H1 (cell line): ENCODE measurements around the gene GLP1R. TPM values are rescaled to one million over a fixed set of nuclear protein-coding genes. Genes with fewer than 3 reads are reported as not detected.

Experiments
- CTCF ChIA-PET: fragments of 300-600 bp; sonication (Branson Sonifier 250); formaldehyde crosslinking; loops from one replicate; lab custom pipeline; 2021; ENCODE audit not compliant: partially characterized antibody; lab: Charles Lee
- POLR2A ChIA-PET: fragments of 300-600 bp; sonication (Branson Sonifier 250); formaldehyde crosslinking; loops from one replicate; lab custom pipeline; 2021; ENCODE audit warnings: inconsistent platforms; ENCODE audit not compliant: partially characterized antibody; lab: Charles Lee
- DNase-seq, 2 experiments: peaks; one replicate each; pipeline versions ENCODE4 v3.0.0 to v3.0.0-alpha.2; 2010 to 2022; ENCODE audit warnings: low spot score in 2 of 2, low read depth in 1 of 2, mixed read lengths in 1 of 2
- FAIRE-seq: peaks from 2 replicates; lab custom pipeline; 2011; peaks lifted over from hg19 to GRCh38; lab: Jason Lieb, UNC
- H2AFZ ChIP-seq: 2 replicates; pipeline ENCODE4 v1.8.1; 2012; ENCODE audit warnings: low read length, inconsistent platforms
- H2AK5ac ChIP-seq: 2 replicates; pipeline ENCODE4 v1.6.1; 2013; ENCODE audit warnings: low read depth, low read length
- H2BK120ac ChIP-seq: replicated peaks from 2 replicates; pipeline ENCODE3; 2013; ENCODE audit warnings: low read depth, low read length, inconsistent platforms
- H2BK12ac ChIP-seq: 2 replicates; pipeline ENCODE4 v1.6.1; 2013; ENCODE audit warnings: low read depth, low read length
- H2BK15ac ChIP-seq: 2 replicates; pipeline ENCODE4 v1.6.1; 2013; ENCODE audit warnings: low read length
- H2BK20ac ChIP-seq: 2 replicates; pipeline ENCODE4 v1.6.1; 2013; ENCODE audit warnings: low read length
- H2BK5ac ChIP-seq: 2 replicates; pipeline ENCODE4 v1.6.1; 2013; ENCODE audit warnings: low read depth, low read length
- H3K14ac ChIP-seq: 2 replicates; pipeline ENCODE4 v1.6.1; 2013; ENCODE audit warnings: inconsistent platforms; ENCODE audit not compliant: insufficient read length
- H3K18ac ChIP-seq: 2 replicates; pipeline ENCODE4 v1.6.1; 2013; ENCODE audit warnings: low read length; ENCODE audit errors: extremely low read depth
- H3K23ac ChIP-seq: 2 replicates; pipeline ENCODE4 v1.6.1; 2013; ENCODE audit warnings: inconsistent platforms; ENCODE audit not compliant: insufficient read length
- H3K23me2 ChIP-seq: 2 replicates; pipeline ENCODE4 v1.6.1; 2013; ENCODE audit warnings: low read depth, low read length
- H3K27ac ChIP-seq: 2 replicates; pipeline ENCODE4 v1.6.1; 2011; ENCODE audit warnings: low read depth, low read length, inconsistent platforms
- H3K27me3 ChIP-seq, 4 experiments: replicated peaks in 1 of 4; 1 replicate in 1 of 4; 2 replicates in 3 of 4; pipeline versions ENCODE4 v1.6.1 to v1.8.1; 2011 to 2013; ENCODE audit warnings: low read length in 3 of 4, mild to moderate bottlenecking in 3 of 4, inconsistent platforms in 2 of 4, mixed read lengths in 2 of 4, moderate library complexity in 1 of 4; ENCODE audit not compliant: control insufficient read depth in 3 of 4, insufficient read depth in 3 of 4; ENCODE audit errors: extremely low read depth in 1 of 4
- H3K36me3 ChIP-seq, 4 experiments: 2 replicates each; pipeline versions ENCODE4 v1.6.1 to v1.8.1; 2011 to 2013; ENCODE audit warnings: mild to moderate bottlenecking in 4 of 4, low read length in 3 of 4, moderate library complexity in 2 of 4, control low read depth in 1 of 4, inconsistent platforms in 1 of 4; ENCODE audit not compliant: insufficient read depth in 4 of 4, control insufficient read depth in 2 of 4
- H3K4ac ChIP-seq: replicated peaks from 2 replicates; pipeline ENCODE3; 2013; ENCODE audit warnings: low read length, low read depth, mixed read lengths, inconsistent platforms; ENCODE audit not compliant: insufficient read length
- H3K4me1 ChIP-seq, 4 experiments: replicated peaks in 1 of 4; 1 replicate in 1 of 4; 2 replicates in 3 of 4; pipeline versions ENCODE4 v1.6.1 to v1.8.1; 2011 to 2013; ENCODE audit warnings: low read length in 3 of 4, inconsistent platforms in 2 of 4, mixed read lengths in 1 of 4; ENCODE audit not compliant: insufficient read depth in 4 of 4, control insufficient read depth in 3 of 4
- H3K4me2 ChIP-seq, 2 experiments: 2 replicates each; pipeline versions ENCODE4 v1.6.1 to v1.8.1; 2011 to 2013; ENCODE audit warnings: low read depth in 2 of 2, low read length in 2 of 2, control low read depth in 1 of 2, inconsistent platforms in 1 of 2, mild to moderate bottlenecking in 1 of 2; ENCODE audit not compliant: insufficient read depth in 1 of 2
- H3K4me3 ChIP-seq, 4 experiments: fragments of 200-600, 300-600 bp in 1 of 4; sonication (generic), shearing (Covaris generic), sonication (Bioruptor Twin) in 1 of 4; 2 replicates each; pipeline versions ENCODE4 v1.5.1 to v1.8.1; 2011 to 2016; ENCODE audit warnings: low read length in 4 of 4, low read depth in 3 of 4, control low read depth in 2 of 4, inconsistent platforms in 2 of 4, mild to moderate bottlenecking in 2 of 4, mixed read lengths in 1 of 4, moderate library complexity in 1 of 4; ENCODE audit not compliant: insufficient read depth in 2 of 4; ENCODE audit errors: extremely low read depth in 1 of 4
- H3K56ac ChIP-seq: replicated peaks from 2 replicates; pipeline ENCODE3; 2013; ENCODE audit warnings: low read depth, mild to moderate bottlenecking, mixed read lengths, low read length, inconsistent platforms; ENCODE audit not compliant: insufficient read length
- H3K79me1 ChIP-seq: 2 replicates; pipeline ENCODE4 v1.6.1; 2013; ENCODE audit warnings: low read depth, low read length, control low read depth
- H3K79me2 ChIP-seq, 2 experiments: 2 replicates each; pipeline versions ENCODE4 v1.6.1 to v1.8.1; 2012 to 2013; ENCODE audit warnings: low read length in 2 of 2, mild to moderate bottlenecking in 2 of 2, inconsistent platforms in 1 of 2; ENCODE audit not compliant: insufficient read depth in 2 of 2, control insufficient read depth in 1 of 2
- H3K9ac ChIP-seq, 4 experiments: replicated peaks in 1 of 4; 1 replicate in 1 of 4; 2 replicates in 3 of 4; pipeline versions ENCODE4 v1.6.1 to v1.8.1; 2011 to 2013; ENCODE audit warnings: low read depth in 3 of 4, low read length in 3 of 4, control low read depth in 2 of 4, mild to moderate bottlenecking in 2 of 4, moderate library complexity in 2 of 4, inconsistent platforms in 1 of 4; ENCODE audit errors: extremely low read depth in 1 of 4
- H3K9me3 ChIP-seq, 2 experiments: 2 replicates each; pipeline versions ENCODE4 v1.6.1 to v1.8.1; 2012 to 2013; ENCODE audit warnings: mild to moderate bottlenecking in 2 of 2, moderate library complexity in 2 of 2, control low read depth in 1 of 2, inconsistent platforms in 1 of 2, low read depth in 1 of 2, low read length in 1 of 2, mixed read lengths in 1 of 2; ENCODE audit not compliant: insufficient read depth in 2 of 2
- H4K20me1 ChIP-seq, 2 experiments: replicated peaks in 1 of 2; 2 replicates each; pipeline versions ENCODE3 to v1.8.1; 2011 to 2013; ENCODE audit warnings: inconsistent platforms in 2 of 2, low read length in 2 of 2, mild to moderate bottlenecking in 1 of 2; ENCODE audit not compliant: insufficient read depth in 2 of 2, control insufficient read depth in 1 of 2
- H4K5ac ChIP-seq: 2 replicates; pipeline ENCODE4 v1.6.1; 2013; ENCODE audit warnings: low read length, low read depth, mixed read lengths, inconsistent platforms; ENCODE audit not compliant: insufficient read length
- H4K8ac ChIP-seq: 2 replicates; pipeline ENCODE4 v1.8.0; 2013; ENCODE audit warnings: mild to moderate bottlenecking, moderate library complexity, low read length, inconsistent platforms; ENCODE audit not compliant: insufficient read depth; ENCODE audit errors: extremely low read depth
- H4K91ac ChIP-seq: replicated peaks from 2 replicates; pipeline ENCODE3; 2013; ENCODE audit warnings: low read length, mixed read lengths, inconsistent platforms; ENCODE audit not compliant: insufficient read length
- CREB1 ChIP-seq: IDR thresholded peaks from 2 replicates; pipeline ENCODE4 v1.6.1; 2012; ENCODE audit warnings: inconsistent platforms
- EZH2 ChIP-seq: fragments of 200-600 bp; sonication (generic); IDR thresholded peaks from 2 replicates; pipeline ENCODE4 v1.7.1; 2012; ENCODE audit warnings: low read depth, mild to moderate bottlenecking, moderate library complexity, low read length, inconsistent platforms; ENCODE audit not compliant: severe bottlenecking
- HDAC2 ChIP-seq, 2 experiments: fragments of 300-600 bp in 1 of 2; sonication (generic) in 1 of 2; IDR thresholded peaks; 2 replicates each; pipeline ENCODE4 v1.6.1; 2011 to 2012; ENCODE audit warnings: low read depth in 2 of 2, low read length in 2 of 2, mild to moderate bottlenecking in 2 of 2, moderate library complexity in 2 of 2, borderline replicate concordance in 1 of 2, inconsistent platforms in 1 of 2
- HDAC6 ChIP-seq: IDR thresholded peaks from one replicate; pipeline ENCODE4 v1.7.1; 2012; ENCODE audit warnings: low read depth, mild to moderate bottlenecking, inconsistent platforms, low read length, moderate library complexity
- MAFK ChIP-seq: IDR thresholded peaks from 2 replicates; pipeline ENCODE4 v1.6.1; 2012; ENCODE audit warnings: low read depth, mild to moderate bottlenecking, improper control_type of control experiment, low read length
- RAD21 ChIP-seq, 2 experiments: IDR thresholded peaks in 1 of 2; conservative IDR thresholded peaks in 1 of 2; 2 replicates each; pipeline ENCODE4 v1.6.1; 2011; ENCODE audit warnings: low read depth in 2 of 2, low read length in 2 of 2, improper control_type of control experiment in 1 of 2, inconsistent platforms in 1 of 2, mild to moderate bottlenecking in 1 of 2, moderate library complexity in 1 of 2
- SAP30 ChIP-seq: fragments of 300-600 bp; sonication (generic); IDR thresholded peaks from 2 replicates; pipeline ENCODE4 v1.7.1; 2012; ENCODE audit warnings: low read length, moderate library complexity, mild to moderate bottlenecking, inconsistent platforms; ENCODE audit not compliant: insufficient read depth, insufficient replicate concordance
- SIX5 ChIP-seq: IDR thresholded peaks from 2 replicates; pipeline ENCODE4 v1.6.1; 2011; ENCODE audit warnings: mild to moderate bottlenecking, low read depth, low read length
- WGBS, 2 experiments: shearing (Covaris generic) in 1 of 2; methylation state at CpG; one replicate each; pipeline versions ENCODE4 v1.1.6 to v1.1.7; 2013 to 2015; ENCODE audit warnings: low lambda C conversion rate in 2 of 2, mixed read lengths in 2 of 2, inconsistent platforms in 1 of 2, low coverage in 1 of 2, missing lambda C conversion rate in 1 of 2; ENCODE audit not compliant: insufficient replicate concordance in 2 of 2, insufficient coverage in 1 of 2, insufficient read length in 1 of 2; ENCODE audit errors: extremely low coverage in 1 of 2, missing lambda C conversion rate in 1 of 2; 5-methylcytosine and 5-hydroxymethylcytosine counted together
- polyA plus RNA-seq, 7 experiments: library from polyadenylated mRNA; depleted of rRNA in 3 of 7; stranded (reverse) in 5 of 7; unstranded in 2 of 7; fragments of >200 nt in 5 of 7; fragments of 200-250 nt in 2 of 7; gene quantifications; 1 replicate in 5 of 7; 2 replicates in 1 of 7; 4 replicates in 1 of 7; pipeline versions ENCODE4 v1.2.1 to v1.2.3, GENCODE V29; 2011 to 2013; ENCODE audit warnings: missing spikeins in 2 of 7, mixed read lengths in 2 of 7
- total RNA-seq: library from RNA; stranded (reverse); fragmentation: NEBNext Ultra II Directional; extraction: Animal tissue kit (Norgen Biotek cat#: 25700); gene quantifications from 2 replicates; pipeline ENCODE4 v1.2.1, GENCODE V29; 2021
- TF ChIP-seq, protein P1 (sequence below): IDR thresholded peaks from 2 replicates; pipeline ENCODE4 v1.6.1; 2012; ENCODE audit warnings: inconsistent platforms

GLP1R gene
- total and polyA plus RNA-seq, 2 of the 8 experiments (the other 6 are each of a cell fraction or from before 2014, with no cell fraction given): 2.6 to 2.7 TPM

GRCh38 chr6:39088331-39088730, 39.8 kb downstream of the GLP1R start:
- peaks cover 10 to 35% (median 12%) of the 10 kb centered on the region in 4 experiments for H3K4me1 ChIP-seq
- ChIA-PET CTCF (interaction anchor here (0.6 to 12.5 kb wide), 40 partner anchors 13 to 242 kb away, joined by 3 to 153 read pairs (median 4); no protein-coding TSS in a partner anchor), POLR2A (interaction anchor here (0.9 kb wide), 1 partner anchor 38 kb away, joined by 3 read pairs; no protein-coding TSS in a partner anchor)
- H3K14ac ChIP-seq: no peak overlapping the region
- DNase-seq: peak in 1 of 2 experiments; percentile 50
- no peak overlapping the region for H2BK120ac ChIP-seq
- no peaks in the 10 kb centered on the region for H3K9me3 ChIP-seq
- no peak overlapping the region for H2BK20ac ChIP-seq
- no peaks in the 10 kb centered on the region for H3K36me3 ChIP-seq
- no peak overlapping the region for H2BK12ac ChIP-seq
- no peaks in the 10 kb centered on the region; the same call in 1 of the 2 replicates for H3K23me2 ChIP-seq
- FAIRE-seq: peak; percentile 97
- H3K79me1 ChIP-seq: no peaks in the 10 kb centered on the region
- H3K27ac ChIP-seq: no peak overlapping the region
- no peak overlapping the region for H4K8ac ChIP-seq
- H2BK5ac ChIP-seq: no peak overlapping the region
- H3K79me2 ChIP-seq: no peaks in the 10 kb centered on the region
- H3K4ac ChIP-seq: no peak overlapping the region
- H3K4me2 ChIP-seq: peak overlapping the region; percentile 8 to 45; a peak in 3 of 4 replicates
- no peaks in the 10 kb centered on the region for H3K27me3 ChIP-seq
- H4K91ac ChIP-seq: no peak overlapping the region
- no peak overlapping the region for H3K23ac ChIP-seq
- H3K56ac ChIP-seq: no peak overlapping the region
- no peak overlapping the region for H3K9ac ChIP-seq
- WGBS, 2 experiments: 18% methylated on average over 4 of the region's 4 CpGs; no CpG with 5 or more reads in 1 of the 2 experiments
- H2AFZ ChIP-seq: no peak overlapping the region
- no peak overlapping the region for H4K5ac ChIP-seq
- peak overlapping the region in 1 of 4 experiments; percentile 5; a peak in 2 of 8 replicates for H3K4me3 ChIP-seq
- no peak overlapping the region for H3K18ac ChIP-seq
- no peak overlapping the region for H2BK15ac ChIP-seq
- no peaks in the 10 kb centered on the region for H4K20me1 ChIP-seq
- no peak overlapping the region for H2AK5ac ChIP-seq
- TF ChIP-seq HDAC6 (no peak), RAD21 (IDR thresholded peaks at IDR 0.05 in 1 of 2, conservative IDR thresholded peaks at IDR 0.05 in 1 of 2; ENCODE audit: low read depth in 2 of 2, low read length in 2 of 2) (peak; percentile 61 to 74), MAFK (no peak), EZH2 (no peak), SIX5 (no peak), CREB1 (0 out of 2 replicates have a peak, but pooled peaks have one; percentile 18), SAP30 (peak; percentile 48), HDAC2 (IDR thresholded peaks at IDR 0.05; ENCODE audit: borderline replicate concordance in 1 of 2, low read depth in 2 of 2, low read length in 2 of 2) (0 out of 4 replicates have a peak, but pooled peaks of 1 of the 2 experiments have one; percentile 16)
- TF ChIP-seq, protein P1, sequence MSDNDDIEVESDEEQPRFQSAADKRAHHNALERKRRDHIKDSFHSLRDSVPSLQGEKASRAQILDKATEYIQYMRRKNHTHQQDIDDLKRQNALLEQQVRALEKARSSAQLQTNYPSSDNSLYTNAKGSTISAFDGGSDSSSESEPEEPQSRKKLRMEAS: peak; percentile 45
